ENCODE data around the gene USP12. TPM values are rescaled to one million over a fixed set of nuclear protein-coding genes. Genes with fewer than 3 reads are reported as not detected.
A peak's percentile ranks its signal among the peaks of the same experiment; 100 is the strongest.

The USP12 gene
- total RNA-seq, 2 experiments from 2014 or later = 19.3 to 19.8 TPM

DNA sequence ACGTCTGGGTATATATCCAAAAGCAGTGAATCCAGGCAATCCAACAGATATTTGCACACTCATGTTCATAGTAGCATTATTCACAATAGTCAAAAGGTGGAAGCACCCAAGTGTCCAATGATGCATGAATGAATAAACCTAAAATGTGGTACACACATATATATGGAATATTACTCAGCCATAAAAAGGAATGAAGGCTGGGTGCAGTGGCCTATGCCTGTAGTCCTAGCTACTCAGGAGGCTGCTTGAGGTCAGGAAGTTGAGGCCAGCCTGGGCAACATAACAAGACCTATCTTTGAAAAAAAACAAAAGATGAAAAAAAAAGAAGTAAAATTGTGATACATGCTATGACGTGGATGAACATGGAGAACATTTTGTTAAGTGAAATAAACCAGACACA is 10.4 kb upstream of the USP12 start:
- DNase-seq (no peak), ATAC-seq (no peak)
- no peaks in the 10 kb centered on the region for H3K4me1 Mint-ChIP-seq (ENCODE audit: low read depth)
- CTCF ChIA-PET = interaction anchor here (1.0 kb wide), 1 partner anchor 9 kb away, joined by 3 read pairs; no protein-coding TSS in a partner anchor
- H3K27ac Mint-ChIP-seq = no peak overlapping the region
- POLR2A ChIA-PET = no interaction called here
- H3K36me3 Mint-ChIP-seq (ENCODE audit: low read depth) = no peaks in the 10 kb centered on the region
- peaks cover 8% of the 10 kb centered on the region for H3K27me3 Mint-ChIP-seq (ENCODE audit: low read depth)
- no peak overlapping the region for H3K4me3 Mint-ChIP-seq
- H3K9me3 Mint-ChIP-seq (ENCODE audit: insufficient read depth) = no peaks in the 10 kb centered on the region

DNA sequence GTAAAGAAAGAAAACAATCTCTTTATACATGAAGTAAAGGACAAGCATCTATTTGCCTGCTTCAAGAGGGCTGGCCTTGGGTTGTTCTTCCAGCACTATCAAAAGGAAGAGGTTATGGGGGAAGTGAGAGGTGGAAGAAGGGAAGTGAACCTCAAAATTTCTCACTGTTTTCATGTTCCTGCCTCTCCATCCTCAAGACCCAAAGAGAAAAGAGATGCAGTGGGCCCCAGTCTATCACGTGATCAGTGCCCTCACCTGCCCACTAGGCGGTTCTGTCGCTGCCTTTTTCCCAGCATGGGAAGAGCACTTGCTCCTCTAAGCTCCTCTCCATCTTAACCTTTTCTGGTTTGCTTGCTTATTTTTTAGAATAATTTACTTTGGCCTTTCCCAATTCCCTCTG is 6.2 kb upstream of the USP12 start:
- Mint-ChIP-seq H3K9me3 (ENCODE audit: insufficient read depth) (no peaks in the 10 kb centered on the region), H3K4me3 (no peak overlapping the region), H3K27me3 (ENCODE audit: low read depth) (peaks cover 2% of the 10 kb centered on the region), H3K4me1 (ENCODE audit: low read depth) (peaks cover 5% of the 10 kb centered on the region), H3K27ac (no peak overlapping the region), H3K36me3 (ENCODE audit: low read depth) (no peaks in the 10 kb centered on the region)
- no peak for ATAC-seq
- ChIA-PET CTCF (no interaction called here), POLR2A (no interaction called here)
- no peak for DNase-seq

DNA sequence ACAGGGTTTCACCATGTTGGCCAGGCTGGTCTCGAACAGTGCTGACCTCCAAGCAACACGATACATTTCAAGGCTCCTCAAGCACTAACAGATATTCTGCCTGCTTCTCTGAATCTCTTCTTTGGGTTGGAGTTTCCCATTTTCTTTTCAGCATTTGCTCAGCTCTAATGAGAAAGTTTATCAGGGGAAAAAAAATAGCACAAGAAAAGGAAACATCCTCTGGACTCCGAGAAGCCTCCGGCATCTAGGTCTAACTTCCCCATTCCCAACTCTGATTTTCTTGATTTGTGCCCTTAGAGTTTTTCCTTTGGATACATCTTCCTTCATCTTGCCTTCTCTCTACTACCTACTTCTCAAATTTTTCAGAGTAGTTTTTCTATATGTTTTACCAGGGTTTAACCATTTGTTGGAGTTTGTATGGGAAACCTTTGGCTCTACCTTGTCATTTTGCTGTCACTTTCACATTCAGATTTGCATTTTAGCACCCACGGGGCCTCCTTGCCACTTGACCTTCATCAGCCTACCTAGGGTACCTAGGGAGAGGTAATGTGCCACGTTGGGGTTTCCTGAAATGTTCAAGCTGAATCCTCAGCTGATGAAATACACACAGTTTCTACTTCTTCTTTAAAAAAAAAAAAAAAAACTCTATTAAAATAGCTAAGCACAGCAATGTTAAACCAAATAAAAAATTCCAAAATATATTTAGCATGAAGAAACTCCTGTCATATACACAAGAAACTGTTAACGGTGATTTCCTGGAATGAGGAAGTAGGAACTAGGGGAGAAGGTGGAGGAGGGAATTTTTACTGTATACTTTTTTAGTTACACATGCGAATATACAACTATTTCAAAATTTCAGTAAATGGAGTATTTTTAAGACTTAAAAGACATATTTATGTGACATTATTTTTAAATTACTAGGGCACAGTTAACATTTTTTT is 5.1 kb upstream of the USP12 start:
- Mint-ChIP-seq H3K9me3 (ENCODE audit: insufficient read depth) (no peaks in the 10 kb centered on the region), H3K27ac (no peak overlapping the region), H3K4me1 (ENCODE audit: low read depth) (peaks cover 12% of the 10 kb centered on the region), H3K27me3 (ENCODE audit: low read depth) (no peaks in the 10 kb centered on the region), H3K36me3 (ENCODE audit: low read depth) (no peaks in the 10 kb centered on the region), H3K4me3 (no peak overlapping the region)
- POLR2A ChIA-PET = no interaction called here
- ATAC-seq (no peak), DNase-seq (no peak)
- CTCF ChIA-PET = no interaction called here

DNA sequence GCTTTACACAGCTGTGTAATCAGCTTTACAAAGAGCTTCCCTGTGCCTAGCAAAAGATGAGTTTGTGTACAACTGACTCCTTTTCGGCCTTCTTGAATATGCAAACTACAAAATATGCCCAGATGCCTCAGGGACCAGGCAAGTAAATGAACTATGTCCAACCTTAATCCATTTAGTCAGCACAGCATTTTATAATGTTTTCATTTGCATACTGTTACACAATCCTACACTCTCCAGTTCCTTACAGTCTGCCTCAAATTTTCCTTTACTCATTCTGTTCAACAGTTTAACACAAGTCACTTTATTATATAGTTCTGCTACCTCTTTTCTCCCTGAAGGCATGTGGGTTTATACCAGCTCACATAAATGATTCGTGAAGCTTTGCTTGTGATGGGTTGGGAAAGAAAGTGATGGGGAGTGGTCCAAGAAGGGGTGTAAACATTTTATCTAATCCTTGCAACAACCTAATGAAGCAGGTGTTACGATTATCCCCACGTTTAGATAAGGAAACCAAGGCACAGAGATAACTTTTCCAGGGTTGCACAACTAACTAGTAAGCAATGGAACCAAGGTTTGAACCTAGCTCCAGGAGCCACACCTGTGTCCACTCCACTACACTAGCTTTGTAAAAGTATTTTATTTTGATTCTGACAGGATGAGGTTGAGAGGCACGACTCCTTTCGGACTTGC is 3.3 kb upstream of the USP12 start:
- no peak for DNase-seq
- no peaks in the 10 kb centered on the region for H3K9me3 Mint-ChIP-seq (ENCODE audit: insufficient read depth)
- H3K27ac Mint-ChIP-seq = no peak overlapping the region
- peaks cover 20% of the 10 kb centered on the region for H3K4me1 Mint-ChIP-seq (ENCODE audit: low read depth)
- ChIA-PET CTCF (interaction anchor here (1.0 to 1.1 kb wide), 3 partner anchors 23 to 190 kb away, joined by 3 read pairs; partner anchors contain the start of gene RASL11A), POLR2A (interaction anchor here (1.1 kb wide), 1 partner anchor 13 kb away, joined by 3 read pairs; no protein-coding TSS in a partner anchor)
- H3K27me3 Mint-ChIP-seq (ENCODE audit: low read depth) = no peaks in the 10 kb centered on the region
- ATAC-seq = no peak
- no peak overlapping the region for H3K4me3 Mint-ChIP-seq
- H3K36me3 Mint-ChIP-seq (ENCODE audit: low read depth) = peaks cover 2% of the 10 kb centered on the region

DNA sequence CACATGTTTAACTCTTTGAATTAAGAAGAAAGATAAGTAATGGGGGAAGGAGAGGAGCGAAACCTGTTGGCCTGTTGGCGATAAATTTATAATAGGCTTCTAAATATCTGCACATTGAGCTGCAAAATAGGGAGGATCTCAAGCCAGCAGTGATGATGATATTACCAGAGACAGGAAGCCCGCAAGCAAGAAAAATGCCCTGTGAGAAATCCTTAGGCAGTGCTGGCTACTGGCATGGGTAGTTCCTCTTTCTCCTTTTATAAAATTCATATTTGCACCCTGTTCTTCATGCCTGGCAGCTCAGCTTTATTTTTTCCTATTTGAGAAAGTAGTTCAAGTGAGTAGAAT is 858 bp upstream of the USP12 start:
- ATAC-seq (no peak), DNase-seq (peak; percentile 35)
- H3K4me3 Mint-ChIP-seq = peak overlapping the region; percentile 86
- peaks cover 44% of the 10 kb centered on the region for H3K4me1 Mint-ChIP-seq (ENCODE audit: low read depth)
- no peaks in the 10 kb centered on the region for H3K9me3 Mint-ChIP-seq (ENCODE audit: insufficient read depth)
- ChIA-PET CTCF (interaction anchor here (0.6 to 1.5 kb wide), 10 partner anchors 8 to 187 kb away, joined by 3 to 7 read pairs (median 4); partner anchors contain the start of gene RASL11A), POLR2A (interaction anchor here (0.9 to 1.7 kb wide), 5 partner anchors 40 to 82 kb away, joined by 4 to 8 read pairs (median 6); partner anchors contain the start of gene RPL21)
- peak overlapping the region; percentile 90 for H3K27ac Mint-ChIP-seq
- H3K27me3 Mint-ChIP-seq (ENCODE audit: low read depth) = no peaks in the 10 kb centered on the region
- peaks cover 5% of the 10 kb centered on the region for H3K36me3 Mint-ChIP-seq (ENCODE audit: low read depth)

DNA sequence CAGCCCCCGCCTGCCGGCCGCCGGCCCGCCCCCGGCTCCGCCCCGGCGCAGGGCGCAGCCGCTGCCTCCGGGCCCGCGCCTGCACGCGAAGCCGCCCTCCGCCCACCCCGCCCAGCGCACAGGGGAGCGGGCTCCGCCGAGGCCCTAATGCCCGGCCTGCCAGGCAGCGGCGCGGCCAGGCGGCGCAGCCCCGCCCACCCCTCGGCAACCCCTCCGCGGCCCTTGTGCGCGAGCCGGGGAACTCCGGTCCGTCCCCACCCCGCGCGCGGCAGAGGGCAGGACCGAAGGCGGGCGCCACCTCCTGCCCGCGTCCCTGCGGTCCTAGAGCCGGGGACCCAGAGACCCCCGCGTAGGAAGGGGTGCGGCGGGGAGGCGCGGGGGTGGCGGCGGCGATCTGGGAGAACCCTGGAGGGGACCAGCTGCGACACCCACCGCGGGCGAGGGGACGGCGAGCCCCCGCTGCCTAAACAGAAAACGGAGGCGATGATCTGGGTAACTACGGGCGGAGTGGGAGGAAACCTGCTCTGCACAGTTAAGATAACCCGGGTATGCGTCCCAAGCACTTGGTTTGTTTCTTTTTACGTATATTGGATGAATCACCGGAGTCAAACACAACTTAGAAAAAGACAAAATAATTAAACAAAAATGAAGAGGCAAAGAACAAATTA is 350 bp upstream of the USP12 start:
- ATAC-seq (peak; percentile 92), DNase-seq (peak; percentile 90)
- Mint-ChIP-seq H3K4me3 (peak overlapping the region; percentile 86), H3K4me1 (ENCODE audit: low read depth) (peaks cover 44% of the 10 kb centered on the region), H3K27ac (peak overlapping the region; percentile 90), H3K27me3 (ENCODE audit: low read depth) (no peaks in the 10 kb centered on the region), H3K36me3 (ENCODE audit: low read depth) (peaks cover 5% of the 10 kb centered on the region), H3K9me3 (ENCODE audit: insufficient read depth) (no peaks in the 10 kb centered on the region)
- ChIA-PET CTCF (interaction anchor here (0.7 to 1.5 kb wide), 7 partner anchors 8 to 187 kb away, joined by 3 to 7 read pairs (median 4); partner anchors contain the start of gene RASL11A), POLR2A (interaction anchor here (0.9 to 1.7 kb wide), 4 partner anchors 39 to 82 kb away, joined by 4 to 8 read pairs (median 6); partner anchors contain the start of gene RPL21)

DNA sequence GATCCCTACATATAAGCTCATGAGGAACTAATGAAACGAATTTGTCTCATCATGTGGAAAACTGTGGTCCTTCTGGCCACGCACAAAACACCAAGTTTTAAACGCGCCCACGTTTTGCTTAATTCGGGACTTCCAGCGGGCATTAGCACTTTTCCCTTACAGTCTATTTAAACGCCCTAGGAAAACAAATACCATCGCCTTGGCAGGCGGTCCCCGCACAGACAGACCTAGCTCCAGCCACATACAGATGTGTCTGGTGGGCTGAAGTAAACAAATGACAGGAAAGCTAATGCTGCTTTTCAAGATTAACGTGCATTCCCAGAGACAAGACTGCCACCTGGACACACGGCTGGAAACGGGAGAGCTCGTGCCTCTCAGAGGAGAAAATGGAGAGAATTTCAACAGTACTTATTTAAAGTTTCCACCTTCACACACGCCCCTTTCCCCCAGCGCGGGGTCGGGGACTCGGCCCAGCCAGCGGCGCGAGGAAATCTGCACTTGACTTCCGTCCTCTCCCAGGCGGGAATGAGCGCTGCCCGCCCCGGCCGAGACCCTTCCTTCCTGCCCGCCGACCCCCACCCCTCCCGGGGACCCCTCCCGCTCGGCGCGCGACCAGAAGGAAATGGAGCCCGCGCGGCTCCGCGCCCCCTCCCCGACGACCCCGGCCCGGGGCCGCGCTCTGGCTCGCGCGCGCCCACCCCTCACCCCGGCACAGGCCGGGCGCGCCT is 931 bp downstream of the USP12 start:
- POLR2A ChIA-PET = interaction anchor here (0.6 to 1.9 kb wide), 10 partner anchors 10 to 86 kb away, joined by 3 to 10 read pairs (median 4); partner anchors contain the start of gene RPL21
- Mint-ChIP-seq H3K27me3 (ENCODE audit: low read depth) (no peaks in the 10 kb centered on the region), H3K27ac (peak overlapping the region; percentile 95), H3K36me3 (ENCODE audit: low read depth) (peaks cover 5% of the 10 kb centered on the region), H3K4me1 (ENCODE audit: low read depth) (peaks cover 51% of the 10 kb centered on the region), H3K9me3 (ENCODE audit: insufficient read depth) (no peaks in the 10 kb centered on the region), H3K4me3 (peak overlapping the region; percentile 99)
- no peak for ATAC-seq
- CTCF ChIA-PET = interaction anchor here (0.7 to 1.5 kb wide), 7 partner anchors 14 to 198 kb away, joined by 3 to 5 read pairs (median 3); no protein-coding TSS in a partner anchor
- peak; percentile 45 for DNase-seq

DNA sequence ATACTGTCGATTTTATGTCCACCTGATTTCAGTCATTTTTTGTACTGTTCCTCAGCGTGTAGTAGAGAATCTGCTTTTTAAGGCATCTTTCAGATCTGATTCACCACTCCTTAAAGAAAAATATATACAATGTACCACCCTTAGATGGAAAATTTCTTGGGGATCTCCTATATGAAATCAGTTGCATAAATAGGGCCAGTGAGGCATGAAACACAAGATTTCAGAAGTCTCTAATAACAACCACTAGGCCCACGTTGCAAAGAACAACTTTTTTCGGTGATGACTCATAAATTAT is 1.4 kb downstream of the USP12 start:
- CTCF ChIA-PET = interaction anchor here (0.7 to 1.5 kb wide), 7 partner anchors 14 to 198 kb away, joined by 3 to 5 read pairs (median 3); no protein-coding TSS in a partner anchor
- H3K27ac Mint-ChIP-seq = peak overlapping the region; percentile 95

DNA sequence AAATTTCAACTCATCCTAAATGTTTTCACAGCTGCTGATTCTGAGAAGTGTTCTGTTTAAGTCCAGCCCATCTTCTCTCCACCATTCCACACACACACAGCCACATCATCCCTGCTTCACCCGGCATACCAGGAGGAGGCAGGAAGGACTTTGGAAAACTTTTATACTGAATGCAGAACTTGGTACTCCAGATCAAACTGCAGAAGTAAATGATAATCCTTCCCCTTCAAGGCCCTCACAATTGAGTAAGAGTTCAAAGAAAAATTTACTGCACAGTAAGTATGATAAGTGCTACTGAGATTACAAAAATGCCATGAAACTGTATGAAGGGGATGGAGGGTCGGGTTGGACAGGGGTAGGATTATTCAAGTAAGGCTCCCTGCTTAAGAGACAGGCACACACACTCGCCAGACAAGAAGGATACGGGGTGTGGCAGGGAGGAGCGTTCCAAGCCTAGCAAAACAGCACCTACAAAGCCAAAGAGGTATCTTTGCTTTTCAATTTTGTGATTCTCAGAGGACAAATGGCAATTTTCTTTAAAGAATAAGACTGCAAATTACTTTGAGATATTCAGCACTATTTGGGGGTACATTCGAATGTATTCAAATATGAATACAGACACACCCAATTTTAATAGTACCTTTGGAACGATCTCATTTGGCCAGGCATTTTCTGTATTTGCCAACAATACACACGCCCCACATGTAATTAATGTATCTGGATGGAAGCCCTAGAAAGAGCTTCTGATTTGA is 2.5 kb downstream of the USP12 start:
- ChIA-PET CTCF (interaction anchor here (1.0 to 1.5 kb wide), 3 partner anchors 12 to 100 kb away, joined by 3 read pairs; no protein-coding TSS in a partner anchor), POLR2A (interaction anchor here (1.4 to 1.9 kb wide), 2 partner anchors 37 to 38 kb away, joined by 5 to 10 read pairs; no protein-coding TSS in a partner anchor)
- no peaks in the 10 kb centered on the region for H3K27me3 Mint-ChIP-seq (ENCODE audit: low read depth)
- no peak overlapping the region for H3K27ac Mint-ChIP-seq
- ATAC-seq = no peak
- peaks cover 57% of the 10 kb centered on the region for H3K4me1 Mint-ChIP-seq (ENCODE audit: low read depth)
- no peak for DNase-seq
- no peak overlapping the region for H3K4me3 Mint-ChIP-seq
- peaks cover 5% of the 10 kb centered on the region for H3K36me3 Mint-ChIP-seq (ENCODE audit: low read depth)
- no peaks in the 10 kb centered on the region for H3K9me3 Mint-ChIP-seq (ENCODE audit: insufficient read depth)

More for the DNA sequence above, 1.4 kb downstream of the USP12 start:
- Mint-ChIP-seq H3K27me3 (ENCODE audit: low read depth) (no peaks in the 10 kb centered on the region), H3K4me1 (ENCODE audit: low read depth) (peaks cover 54% of the 10 kb centered on the region), H3K36me3 (ENCODE audit: low read depth) (peaks cover 5% of the 10 kb centered on the region), H3K9me3 (ENCODE audit: insufficient read depth) (no peaks in the 10 kb centered on the region), H3K4me3 (peak overlapping the region; percentile 99)
- DNase-seq (no peak), ATAC-seq (no peak)
- POLR2A ChIA-PET = interaction anchor here (0.6 to 1.9 kb wide), 10 partner anchors 9 to 87 kb away, joined by 3 to 10 read pairs (median 4); partner anchors contain the start of gene RPL21

DNA sequence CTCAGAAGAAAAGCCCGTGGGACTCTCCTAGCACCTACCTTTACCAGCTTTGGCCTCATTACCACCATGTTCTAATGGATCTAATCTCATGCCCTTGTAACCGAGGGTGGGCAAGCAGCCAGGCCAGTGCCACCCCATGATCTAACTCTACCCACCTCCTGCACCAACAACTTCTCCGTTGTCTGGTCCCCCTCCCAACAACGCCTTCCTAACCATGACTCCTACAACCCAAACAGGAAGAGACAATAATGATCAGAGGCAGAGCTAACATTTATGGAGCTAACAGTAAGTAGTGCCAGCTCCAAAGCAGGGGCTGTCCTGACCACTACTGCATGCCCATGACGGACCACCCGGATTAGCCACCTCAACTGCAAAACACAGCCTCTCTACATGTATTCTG is 3.5 kb downstream of the USP12 start:
- POLR2A ChIA-PET = interaction anchor here (1.0 to 1.4 kb wide), 2 partner anchors 36 to 57 kb away, joined by 3 to 5 read pairs; no protein-coding TSS in a partner anchor
- no peaks in the 10 kb centered on the region for H3K27me3 Mint-ChIP-seq (ENCODE audit: low read depth)
- CTCF ChIA-PET = interaction anchor here (0.8 kb wide), 1 partner anchor 34 kb away, joined by 3 read pairs; no protein-coding TSS in a partner anchor
- H3K27ac Mint-ChIP-seq = no peak overlapping the region
- no peak for ATAC-seq
- H3K36me3 Mint-ChIP-seq (ENCODE audit: low read depth) = peaks cover 8% of the 10 kb centered on the region
- H3K4me3 Mint-ChIP-seq = peak overlapping the region; percentile 10
- no peaks in the 10 kb centered on the region for H3K9me3 Mint-ChIP-seq (ENCODE audit: insufficient read depth)
- no peak for DNase-seq
- peaks cover 57% of the 10 kb centered on the region for H3K4me1 Mint-ChIP-seq (ENCODE audit: low read depth)
